Suprapubic skin (tissue), 4 donors: ENCODE measurements around the gene VIP. TPM values are rescaled to one million over a fixed set of nuclear protein-coding genes. Genes with fewer than 3 reads are reported as not detected.

Experiments used
- DNase-seq, 2 donors: peaks; one replicate each; pipeline ENCODE4 v3.0.0-alpha.2; 2019; ENCODE audit warnings: low spot score in 2 of 2
- H3K27ac ChIP-seq: fragments of 200-600 bp; sonication (generic); one replicate; pipeline ENCODE4 v1.5.1; 2019
- H3K27me3 ChIP-seq: fragments of 200-600 bp; sonication (generic); one replicate; pipeline ENCODE4 v1.5.1; 2019
- H3K36me3 ChIP-seq: fragments of 200-600 bp; sonication (generic); one replicate; pipeline ENCODE4 v1.5.1; 2019
- H3K4me1 ChIP-seq: fragments of 200-600 bp; sonication (generic); one replicate; pipeline ENCODE4 v1.5.1; 2019
- H3K4me3 ChIP-seq: fragments of 200-600 bp; sonication (generic); one replicate; pipeline ENCODE4 v1.5.1; 2019; ENCODE audit warnings: mild to moderate bottlenecking
- H3K9me3 ChIP-seq: fragments of 200-600 bp; sonication (generic); one replicate; pipeline ENCODE4 v1.5.1; 2019
- CTCF ChIP-seq, 2 donors: fragments of 200-600 bp in 1 of 2; fragments of 450-650 bp in 1 of 2; sonication (generic) in 1 of 2; IDR thresholded peaks; one replicate each; pipeline ENCODE4 v1.5.1; 2016 to 2019; ENCODE audit warnings: antibody characterized with exemption in 2 of 2, mild to moderate bottlenecking in 1 of 2, moderate library complexity in 1 of 2
- EP300 ChIP-seq: sonication (generic); formaldehyde crosslinking; IDR thresholded peaks from one replicate; pipeline ENCODE4 v1.6.1; 2017; ENCODE audit warnings: antibody characterized with exemption
- POLR2A ChIP-seq, 2 donors: fragments of 450-650 bp; IDR thresholded peaks; one replicate each; pipeline ENCODE4 v1.6.1; 2017; ENCODE audit warnings: antibody characterized with exemption in 2 of 2, mild to moderate bottlenecking in 2 of 2, moderate library complexity in 2 of 2
- POLR2AphosphoS5 ChIP-seq, 3 donors: sonication (generic); formaldehyde crosslinking; IDR thresholded peaks; one replicate each; pipeline ENCODE4 v1.6.1; 2017; ENCODE audit warnings: antibody characterized with exemption in 3 of 3
- WGBS: methylation state at CpG from one replicate; pipeline ENCODE4 v1.1.5; 2018; 5-methylcytosine and 5-hydroxymethylcytosine counted together
- total RNA-seq, 4 donors: library from RNA; depleted of rRNA; stranded (reverse); fragments of >200 nt; gene quantifications; one replicate each; pipeline ENCODE4 v1.1.0, GENCODE V29; 2016

The VIP gene
- total RNA-seq, 4 donors from 2014 or later = 0.48 TPM; not detected in 3

- H3K36me3 ChIP-seq = no peaks in the 10 kb centered on the region
- no peaks in the 10 kb centered on the region for H3K27me3 ChIP-seq
- TF ChIP-seq POLR2AphosphoS5 (IDR thresholded peaks at IDR 0.05) (no peak), POLR2A (IDR thresholded peaks at IDR 0.05) (no peak)
- no peak overlapping the region for H3K4me3 ChIP-seq
- WGBS = 58% methylated on average over 2 of the region's 2 CpGs
- H3K27ac ChIP-seq = no peak overlapping the region
- H3K9me3 ChIP-seq = no peaks in the 10 kb centered on the region
- no peaks in the 10 kb centered on the region for H3K4me1 ChIP-seq
- DNase-seq = no peak
Observed at GRCh38 chr6:152734630-152735029, 16.0 kb upstream of the VIP start.

- no peaks in the 10 kb centered on the region for H3K9me3 ChIP-seq
Observed at GRCh38 chr6:152736687-152737273, 13.8 kb upstream of the VIP start.

GRCh38 chr6:152745509-152746171 is 5.0 kb upstream of the VIP start:
- TF ChIP-seq EP300 = no peak
- no peak for TF ChIP-seq POLR2A (IDR thresholded peaks at IDR 0.05)
- TF ChIP-seq CTCF (IDR thresholded peaks at IDR 0.05) = no peak
- no peak for TF ChIP-seq POLR2AphosphoS5 (IDR thresholded peaks at IDR 0.05)
- Histone ChIP-seq H3K9me3 (no peaks in the 10 kb centered on the region), H3K27me3 (no peaks in the 10 kb centered on the region), H3K27ac (no peak overlapping the region), H3K36me3 (no peaks in the 10 kb centered on the region), H3K4me1 (no peaks in the 10 kb centered on the region), H3K4me3 (no peak overlapping the region)
- no peak for DNase-seq
- 67% methylated on average over 4 of the region's 4 CpGs for WGBS

More at GRCh38 chr6:152736687-152737273, 13.8 kb upstream of the VIP start:
- WGBS = 80% methylated on average over 2 of the region's 2 CpGs
- no peaks in the 10 kb centered on the region for H3K36me3 ChIP-seq
- no peaks in the 10 kb centered on the region for H3K4me1 ChIP-seq
- H3K27me3 ChIP-seq = no peaks in the 10 kb centered on the region
- no peak for DNase-seq
- H3K27ac ChIP-seq = no peak overlapping the region
- no peak for TF ChIP-seq EP300
- no peak for TF ChIP-seq POLR2A (IDR thresholded peaks at IDR 0.05)
- TF ChIP-seq POLR2AphosphoS5 (IDR thresholded peaks at IDR 0.05) = no peak
- TF ChIP-seq CTCF (IDR thresholded peaks at IDR 0.05) = no peak
- H3K4me3 ChIP-seq = no peak overlapping the region

- no peaks in the 10 kb centered on the region for H3K27me3 ChIP-seq
Observed at GRCh38 chr6:152746172-152746553, 4.4 kb upstream of the VIP start.

GRCh38 chr6:152748843-152749242 is 1.8 kb upstream of the VIP start:
- no peaks in the 10 kb centered on the region for H3K36me3 ChIP-seq
- H3K4me1 ChIP-seq = no peaks in the 10 kb centered on the region
- 62% methylated on average over 1 of the region's 1 CpG for WGBS
- H3K27ac ChIP-seq = no peak overlapping the region
- DNase-seq = no peak
- TF ChIP-seq EP300 = no peak
- TF ChIP-seq CTCF (IDR thresholded peaks at IDR 0.05) = no peak
- no peak for TF ChIP-seq POLR2A (IDR thresholded peaks at IDR 0.05)
- no peak for TF ChIP-seq POLR2AphosphoS5 (IDR thresholded peaks at IDR 0.05)
- no peaks in the 10 kb centered on the region for H3K27me3 ChIP-seq
- no peak overlapping the region for H3K4me3 ChIP-seq
- H3K9me3 ChIP-seq = no peaks in the 10 kb centered on the region

More at GRCh38 chr6:152746172-152746553, 4.4 kb upstream of the VIP start:
- WGBS = 80% methylated on average over 2 of the region's 2 CpGs
- H3K4me1 ChIP-seq = no peaks in the 10 kb centered on the region
- no peak for DNase-seq
- H3K9me3 ChIP-seq = no peaks in the 10 kb centered on the region
- no peaks in the 10 kb centered on the region for H3K36me3 ChIP-seq
- TF ChIP-seq POLR2A (IDR thresholded peaks at IDR 0.05) = no peak
- no peak for TF ChIP-seq EP300
- TF ChIP-seq CTCF (IDR thresholded peaks at IDR 0.05) = no peak
- no peak for TF ChIP-seq POLR2AphosphoS5 (IDR thresholded peaks at IDR 0.05)
- no peak overlapping the region for H3K27ac ChIP-seq
- H3K4me3 ChIP-seq = no peak overlapping the region
